Measurements from ENCODE around the gene ERP29. TPM values are rescaled to one million over a fixed set of nuclear protein-coding genes. Genes with fewer than 3 reads are reported as not detected.
"Not testable (repeated sequence)": the region's sequence is repeated elsewhere in the genome, so short reads cannot be mapped to it uniquely, and the experiment has no call there.

The ERP29 gene
- total RNA-seq, 1 experiment from 2014 or later: 116 TPM

GRCh38 chr12:111994211-111995111 lies 18.8 kb upstream of the ERP29 start:
- DNase-seq; H3K36me3 ChIP-seq (replicated peaks; ENCODE audit: control insufficient read depth, insufficient read depth, low read length); H3K4me3 ChIP-seq (ENCODE audit: insufficient read depth, low read depth, low read length): not testable (repeated sequence)

GRCh38 chr12:111995782-111996480 lies 17.3 kb upstream of the ERP29 start:
- no peak for DNase-seq
- Histone ChIP-seq H3K36me3 (replicated peaks; ENCODE audit: control insufficient read depth, insufficient read depth, low read length) (no peaks in the 10 kb centered on the region), H3K4me3 (ENCODE audit: insufficient read depth, low read depth, low read length) (no peak overlapping the region), H3K27me3 (ENCODE audit: control insufficient read depth, insufficient read depth, low read length) (no peaks in the 10 kb centered on the region)

More at GRCh38 chr12:111994211-111995111, 18.8 kb upstream of the ERP29 start:
- not testable (repeated sequence) for H3K27me3 ChIP-seq (ENCODE audit: control insufficient read depth, insufficient read depth, low read length)

- Histone ChIP-seq H3K27me3 (ENCODE audit: control insufficient read depth, insufficient read depth, low read length) (no peaks in the 10 kb centered on the region), H3K36me3 (replicated peaks; ENCODE audit: control insufficient read depth, insufficient read depth, low read length) (no peaks in the 10 kb centered on the region), H3K4me3 (ENCODE audit: insufficient read depth, low read depth, low read length) (no peak overlapping the region)
- no peak for DNase-seq
Observed at GRCh38 chr12:111997300-111997699, 15.9 kb upstream of the ERP29 start.

- DNase-seq: no peak
- no peak overlapping the region for H3K4me3 ChIP-seq (ENCODE audit: insufficient read depth, low read depth, low read length)
- no peaks in the 10 kb centered on the region for H3K36me3 ChIP-seq (replicated peaks; ENCODE audit: control insufficient read depth, insufficient read depth, low read length)
- no peaks in the 10 kb centered on the region for H3K27me3 ChIP-seq (ENCODE audit: control insufficient read depth, insufficient read depth, low read length)
Observed at GRCh38 chr12:111998015-111998414, 15.2 kb upstream of the ERP29 start.

GRCh38 chr12:111999129-111999528 lies 14.1 kb upstream of the ERP29 start:
- DNase-seq; H3K36me3 ChIP-seq (replicated peaks; ENCODE audit: control insufficient read depth, insufficient read depth, low read length); H3K27me3 ChIP-seq (ENCODE audit: control insufficient read depth, insufficient read depth, low read length); H3K4me3 ChIP-seq (ENCODE audit: insufficient read depth, low read depth, low read length): not testable (repeated sequence)

- Histone ChIP-seq H3K36me3 (replicated peaks; ENCODE audit: control insufficient read depth, insufficient read depth, low read length) (no peaks in the 10 kb centered on the region), H3K4me3 (ENCODE audit: insufficient read depth, low read depth, low read length) (no peak overlapping the region), H3K27me3 (ENCODE audit: control insufficient read depth, insufficient read depth, low read length) (no peaks in the 10 kb centered on the region)
- no peak for DNase-seq
Observed at GRCh38 chr12:112000820-112001219, 12.4 kb upstream of the ERP29 start.

- H3K36me3 ChIP-seq (replicated peaks; ENCODE audit: control insufficient read depth, insufficient read depth, low read length): no peaks in the 10 kb centered on the region
- DNase-seq: no peak
- no peaks in the 10 kb centered on the region for H3K27me3 ChIP-seq (ENCODE audit: control insufficient read depth, insufficient read depth, low read length)
- H3K4me3 ChIP-seq (ENCODE audit: insufficient read depth, low read depth, low read length): no peak overlapping the region
Observed at GRCh38 chr12:112001576-112001975, 11.7 kb upstream of the ERP29 start.

- no peak overlapping the region for H3K4me3 ChIP-seq (ENCODE audit: insufficient read depth, low read depth, low read length)
- H3K27me3 ChIP-seq (ENCODE audit: control insufficient read depth, insufficient read depth, low read length): no peaks in the 10 kb centered on the region
- DNase-seq: no peak
- H3K36me3 ChIP-seq (replicated peaks; ENCODE audit: control insufficient read depth, insufficient read depth, low read length): no peaks in the 10 kb centered on the region
Observed at GRCh38 chr12:112004041-112004440, 9.2 kb upstream of the ERP29 start.

- H3K36me3 ChIP-seq (replicated peaks; ENCODE audit: control insufficient read depth, insufficient read depth, low read length): no peaks in the 10 kb centered on the region
- peak; percentile 79 for DNase-seq
- H3K4me3 ChIP-seq (ENCODE audit: insufficient read depth, low read depth, low read length): no peak overlapping the region
- H3K27me3 ChIP-seq (ENCODE audit: control insufficient read depth, insufficient read depth, low read length): no peaks in the 10 kb centered on the region
Observed at GRCh38 chr12:112005419-112006395, 7.5 kb upstream of the ERP29 start.

GRCh38 chr12:112007945-112008344 lies 5.3 kb upstream of the ERP29 start:
- Histone ChIP-seq H3K27me3 (ENCODE audit: control insufficient read depth, insufficient read depth, low read length) (no peaks in the 10 kb centered on the region), H3K36me3 (replicated peaks; ENCODE audit: control insufficient read depth, insufficient read depth, low read length) (no peaks in the 10 kb centered on the region), H3K4me3 (ENCODE audit: insufficient read depth, low read depth, low read length) (no peak overlapping the region)
- no peak for DNase-seq

GRCh38 chr12:112008918-112009317 lies 4.3 kb upstream of the ERP29 start:
- no peak for DNase-seq
- no peaks in the 10 kb centered on the region for H3K27me3 ChIP-seq (ENCODE audit: control insufficient read depth, insufficient read depth, low read length)
- H3K4me3 ChIP-seq (ENCODE audit: insufficient read depth, low read depth, low read length): no peak overlapping the region
- H3K36me3 ChIP-seq (replicated peaks; ENCODE audit: control insufficient read depth, insufficient read depth, low read length): no peaks in the 10 kb centered on the region

GRCh38 chr12:112009596-112009995 lies 3.6 kb upstream of the ERP29 start:
- H3K27me3 ChIP-seq (ENCODE audit: control insufficient read depth, insufficient read depth, low read length); H3K4me3 ChIP-seq (ENCODE audit: insufficient read depth, low read depth, low read length); DNase-seq; H3K36me3 ChIP-seq (replicated peaks; ENCODE audit: control insufficient read depth, insufficient read depth, low read length): not testable (repeated sequence)

- Histone ChIP-seq H3K4me3 (ENCODE audit: insufficient read depth, low read depth, low read length) (no peak overlapping the region), H3K36me3 (replicated peaks; ENCODE audit: control insufficient read depth, insufficient read depth, low read length) (peaks cover 3% of the 10 kb centered on the region; the same call in 1 of the 2 replicates)
Observed at GRCh38 chr12:112010415-112011344, 2.5 kb upstream of the ERP29 start.

More at GRCh38 chr12:112010415-112011344, 2.5 kb upstream of the ERP29 start:
- no peak for DNase-seq
- H3K27me3 ChIP-seq (ENCODE audit: control insufficient read depth, insufficient read depth, low read length): no peaks in the 10 kb centered on the region
